T follicular helper cell (primary cell): ENCODE results near the gene MACIR.

Source experiments
- DNase-seq: peaks from one replicate; pipeline ENCODE4 v3.0.0-alpha.2; 2020; ENCODE audit warnings: low read depth

The MACIR gene

DNA sequence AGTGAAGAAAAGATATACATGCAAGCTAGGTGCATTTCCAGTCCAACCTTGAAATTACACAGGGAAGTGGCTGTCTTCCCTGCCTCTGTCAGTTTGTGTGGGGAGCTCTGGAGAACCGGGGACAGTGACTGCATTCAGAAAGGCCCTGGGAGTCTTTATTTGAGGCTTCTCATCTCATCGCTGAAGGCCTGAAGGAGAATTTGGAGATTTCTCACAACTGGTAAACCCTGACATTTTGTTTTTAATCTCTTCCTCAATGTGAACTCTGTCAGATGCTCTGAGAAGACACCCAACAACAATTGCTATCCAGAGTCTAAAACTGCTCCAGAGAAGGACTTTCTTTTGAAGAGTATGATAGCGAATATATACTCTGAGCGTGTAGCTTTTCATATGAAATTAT is 33.0 kb downstream of the MACIR start:
- DNase-seq = no peak

DNA sequence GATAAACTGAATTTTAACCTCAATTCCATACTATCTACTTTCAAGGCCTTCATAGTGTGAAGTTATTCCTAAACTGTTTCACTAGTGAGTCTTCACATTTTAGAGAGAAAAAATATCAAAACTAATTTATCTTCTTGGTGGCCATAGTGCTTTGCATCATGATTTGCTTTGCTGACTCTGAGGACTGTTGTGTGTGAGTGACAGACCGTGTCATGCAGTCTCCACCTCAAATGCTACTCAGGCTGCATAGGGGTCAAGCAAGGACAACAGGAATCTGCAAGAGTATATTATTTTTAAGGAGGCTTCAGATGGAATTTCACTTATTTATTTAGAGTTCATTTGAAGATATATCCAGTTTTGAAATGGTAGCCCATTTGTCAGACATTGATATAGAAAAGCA is 34.5 kb downstream of the MACIR start:
- no peak for DNase-seq

DNA sequence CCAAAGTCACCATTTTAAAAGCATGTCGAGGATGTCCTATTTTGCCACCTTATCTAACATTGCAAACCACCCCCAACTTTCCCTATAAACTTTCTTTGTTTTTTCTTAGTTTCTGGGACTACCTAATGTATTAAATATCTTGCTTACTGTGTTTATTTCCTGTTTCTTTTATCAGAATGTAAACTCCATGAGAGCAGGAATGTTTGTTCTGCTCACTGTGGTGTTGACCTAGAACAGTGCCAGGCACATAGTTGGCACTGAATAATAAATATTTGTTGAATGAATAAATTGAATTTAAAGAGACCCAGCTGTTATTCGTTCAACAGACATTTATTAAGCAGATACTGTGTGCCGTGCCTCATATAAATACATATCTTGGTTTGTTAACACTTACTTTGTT is 35.2 kb downstream of the MACIR start:
- no peak for DNase-seq

DNA sequence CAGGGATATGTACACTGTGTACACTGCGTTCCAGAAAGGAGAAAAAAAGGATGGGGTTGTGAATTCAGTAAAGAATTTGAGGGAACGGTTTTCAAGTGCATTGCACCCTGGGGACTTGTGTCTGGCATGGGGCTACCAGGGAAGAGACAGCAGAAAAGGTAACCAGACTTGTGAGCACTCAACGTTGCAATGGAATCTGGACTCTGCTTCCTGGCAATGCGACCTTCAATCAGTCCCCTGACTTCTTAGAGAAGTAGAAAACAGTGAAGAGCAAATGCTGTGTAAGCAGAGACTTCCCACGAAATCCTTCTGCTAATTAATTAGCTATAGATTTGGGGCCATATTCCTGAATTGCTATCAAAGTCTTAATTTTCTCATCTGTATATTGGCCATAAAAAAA is 36.3 kb downstream of the MACIR start:
- no peak for DNase-seq

DNA sequence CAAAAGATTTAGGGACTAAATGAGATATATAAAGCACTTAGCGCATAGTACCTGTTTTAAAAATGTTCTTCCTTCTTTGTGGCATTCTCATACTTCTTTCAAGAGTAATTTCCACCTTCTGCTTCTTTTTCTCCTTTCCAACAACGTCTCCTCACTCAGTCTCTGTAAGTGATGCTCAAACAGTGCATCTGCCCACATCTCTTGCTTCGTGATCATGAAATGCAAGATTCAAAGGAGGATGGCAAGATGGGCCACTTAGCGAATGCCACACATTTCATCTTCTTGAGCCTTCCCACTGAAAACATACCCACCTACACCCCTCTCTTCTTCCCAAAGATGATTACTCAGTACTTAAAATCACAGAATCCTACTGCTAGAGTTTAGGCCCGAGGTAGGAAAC is 36.9 kb downstream of the MACIR start:
- DNase-seq = no peak

DNA sequence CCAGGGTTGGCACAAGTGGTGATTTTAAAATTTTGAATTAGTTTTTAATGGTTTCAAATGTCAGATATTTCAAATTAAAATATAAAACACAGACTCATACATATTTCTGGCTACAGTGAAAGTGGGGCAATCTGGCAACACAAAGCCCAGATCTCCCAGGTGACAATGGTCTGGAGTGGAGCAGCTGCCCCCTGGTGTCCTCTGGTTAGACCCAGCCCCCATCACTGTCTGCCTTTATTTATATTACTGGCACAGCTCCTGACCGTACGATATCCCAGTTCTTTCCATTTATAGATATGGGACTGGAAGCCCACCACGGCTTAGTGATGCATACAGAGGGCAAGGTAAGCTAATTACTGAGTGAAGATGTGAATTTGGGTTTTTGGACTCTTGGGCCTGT is 37.3 kb downstream of the MACIR start:
- no peak for DNase-seq

DNA sequence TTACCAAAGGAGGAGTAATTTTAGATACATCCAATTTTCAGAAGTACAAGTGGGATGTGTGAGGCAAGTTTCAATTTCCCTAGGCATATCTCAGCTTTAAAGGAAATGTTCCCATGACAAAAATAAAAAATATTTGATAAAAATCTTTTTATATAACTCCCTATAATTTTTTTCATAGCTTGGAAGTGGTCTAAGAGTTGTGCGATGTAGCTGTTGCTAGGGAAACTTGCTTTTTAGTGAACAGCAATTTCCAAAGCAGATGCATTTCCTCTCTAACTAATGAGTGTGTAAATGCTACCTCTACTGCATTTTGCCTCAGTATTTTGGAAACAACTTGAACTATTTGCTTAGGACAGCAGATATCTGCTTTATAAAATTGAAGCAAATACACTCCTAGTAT is 39.6 kb downstream of the MACIR start:
- no peak for DNase-seq

DNA sequence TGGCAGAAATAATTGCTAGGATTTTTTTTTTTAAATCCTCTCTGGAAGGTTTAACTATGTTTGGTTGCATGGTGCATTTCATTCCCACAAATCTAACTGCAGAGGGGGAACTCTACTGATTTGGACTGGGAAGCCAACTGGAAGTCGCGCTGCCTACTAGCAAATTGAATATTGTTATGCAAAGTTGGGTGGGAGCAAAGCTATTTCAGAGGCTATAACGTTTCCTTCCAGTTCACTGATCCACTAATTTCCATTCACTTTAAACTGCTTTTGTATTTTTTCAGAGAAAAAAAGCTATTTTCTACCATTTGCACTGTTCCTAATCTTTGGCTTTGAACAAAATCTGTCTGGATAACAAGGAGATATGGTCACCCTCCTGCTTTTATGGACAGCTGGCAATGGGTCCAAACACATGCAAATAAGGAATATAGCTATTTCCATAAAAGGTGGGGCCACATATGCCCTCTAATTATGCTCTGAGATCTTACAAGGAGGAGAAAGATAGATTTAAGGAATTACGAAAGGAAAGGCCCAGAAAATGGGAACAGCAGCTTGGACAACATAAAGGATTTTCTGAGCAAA is 40.1 kb downstream of the MACIR start:
- DNase-seq = no peak

DNA sequence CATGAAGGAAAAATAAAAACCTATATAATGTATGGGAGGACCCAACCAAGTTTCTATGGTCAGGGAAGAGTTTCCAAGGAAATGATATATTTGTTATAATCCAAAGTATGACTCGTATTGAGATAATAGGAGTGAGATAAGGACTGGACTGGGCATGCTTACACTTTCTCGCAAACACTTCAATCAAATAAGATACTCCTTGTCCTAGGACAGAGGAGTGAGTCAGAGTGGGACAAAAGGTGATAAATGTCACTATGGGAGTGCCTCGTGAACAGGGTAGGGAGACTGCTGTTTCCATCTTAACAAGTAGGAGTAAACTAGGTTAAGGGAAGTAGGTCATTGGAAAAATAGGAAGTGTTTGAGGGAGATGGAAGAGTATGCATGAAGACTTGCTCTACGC is 47.2 kb downstream of the MACIR start:
- DNase-seq = no peak

DNA sequence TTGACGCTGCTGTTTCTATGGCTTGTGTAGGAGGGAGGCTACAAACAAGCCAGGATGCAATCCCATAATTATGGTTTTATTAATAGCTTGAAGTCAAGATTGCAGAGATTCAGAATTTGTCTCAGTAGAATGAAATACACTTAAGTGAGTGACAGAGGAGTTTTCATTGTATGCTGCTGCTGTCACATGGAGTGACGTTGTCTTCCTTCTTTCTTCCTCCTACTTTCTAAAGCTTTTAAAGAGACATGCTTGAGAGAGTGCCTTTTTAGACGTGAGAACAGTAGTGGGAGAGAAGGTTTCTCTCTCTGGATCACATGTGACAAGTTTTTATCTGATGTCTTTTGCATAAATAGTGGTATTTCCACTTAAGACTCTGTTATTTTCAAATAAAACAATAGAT is 48.9 kb downstream of the MACIR start:
- no peak for DNase-seq

DNA sequence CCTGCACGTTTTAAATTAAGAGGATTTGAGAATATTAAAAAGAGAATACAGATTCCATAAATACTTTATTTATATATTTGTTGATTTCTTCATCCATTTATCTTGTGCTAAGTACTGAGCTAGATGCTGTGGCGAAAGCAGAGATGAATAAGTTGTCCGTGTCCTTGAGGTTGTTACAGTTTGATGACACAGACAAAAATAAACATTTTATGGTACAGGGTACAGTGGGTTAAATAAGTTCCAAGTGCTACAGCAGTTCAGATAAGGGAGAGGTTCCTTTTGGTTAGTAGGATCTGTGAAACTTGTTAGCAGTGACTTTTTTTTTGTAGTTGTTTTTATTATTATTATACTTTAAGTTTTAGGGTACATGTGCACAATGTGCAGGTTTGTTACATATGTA is 50.2 kb downstream of the MACIR start:
- DNase-seq = no peak

DNA sequence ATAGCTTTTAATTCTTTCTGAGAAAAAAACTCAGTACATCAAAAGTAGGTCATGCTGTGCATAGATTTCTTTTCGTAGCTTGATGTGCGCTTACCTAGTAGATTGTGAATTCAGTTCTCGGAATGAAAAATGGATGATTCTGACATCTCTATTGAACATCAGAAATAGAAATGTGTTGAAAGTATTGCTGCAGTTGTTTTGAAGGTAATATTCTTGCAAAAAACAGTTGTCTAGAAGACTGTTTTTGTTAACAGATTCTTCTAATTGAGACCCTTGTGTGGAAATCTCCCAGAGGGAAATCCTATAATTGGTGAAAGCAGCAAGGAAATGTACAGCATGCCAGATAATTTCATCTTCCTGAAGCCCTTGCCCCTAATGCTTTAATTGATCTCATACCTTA is 54.5 kb downstream of the MACIR start:
- no peak for DNase-seq

DNA sequence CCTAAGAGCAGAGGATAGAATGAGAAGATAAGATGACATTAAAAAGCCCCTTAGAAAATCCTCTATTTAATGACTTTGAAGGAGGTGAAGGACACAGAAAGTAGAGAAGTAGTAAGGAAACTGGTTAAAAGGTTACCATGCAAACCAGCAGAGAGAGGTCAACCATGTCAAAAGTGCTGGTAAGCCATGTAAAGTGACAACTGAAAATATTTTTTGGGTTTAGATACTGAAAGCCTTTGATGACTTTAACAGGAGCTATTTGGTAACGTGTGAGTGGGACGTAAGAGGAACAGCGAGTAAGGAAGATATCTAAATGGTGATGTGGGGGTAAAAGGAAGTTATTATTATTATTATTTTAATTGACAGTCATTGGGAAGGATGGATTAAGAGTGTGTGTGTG is 56.9 kb downstream of the MACIR start:
- no peak for DNase-seq

DNA sequence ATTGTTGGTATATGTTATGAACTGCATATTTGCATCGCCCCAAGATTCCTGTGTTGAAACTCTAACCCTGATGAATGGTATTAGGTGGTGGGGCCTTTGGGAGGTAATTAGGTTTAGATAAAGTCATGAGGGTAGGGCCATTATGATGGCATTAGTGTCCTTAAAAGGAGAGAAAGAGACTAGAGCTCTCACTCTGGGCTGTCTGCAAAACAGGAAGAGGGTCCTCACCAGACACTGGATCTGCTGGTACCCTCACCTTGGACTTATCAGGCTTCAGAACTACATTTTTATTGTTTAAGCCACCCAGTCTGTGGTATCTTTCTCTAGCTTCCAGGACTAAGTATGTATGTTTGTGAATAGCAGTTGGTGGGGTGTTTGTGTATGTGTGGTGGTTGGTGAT is 68.9 kb downstream of the MACIR start:
- no peak for DNase-seq

DNA sequence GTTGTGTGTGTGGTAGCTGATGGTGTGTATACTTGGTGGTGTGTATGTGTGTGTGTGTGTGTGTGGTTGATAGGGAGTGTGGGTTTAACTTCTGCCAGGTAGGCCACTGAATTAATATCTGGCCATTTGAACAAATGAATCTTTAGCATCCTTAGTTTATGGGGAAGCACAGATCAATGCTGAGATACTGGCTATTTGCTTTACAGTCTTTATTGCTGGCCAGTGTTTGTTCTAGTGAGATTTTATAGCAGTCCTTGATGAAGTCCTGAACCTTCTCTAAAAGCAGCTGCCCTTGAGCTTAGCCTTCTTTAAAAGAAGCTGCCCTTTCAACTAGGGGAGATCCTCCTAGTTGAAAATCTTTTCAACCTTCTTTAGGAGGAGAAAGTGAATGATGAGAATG is 69.3 kb downstream of the MACIR start:
- no peak for DNase-seq
